Measurements from ENCODE around the gene SDK1. TPM values are rescaled to one million over a fixed set of nuclear protein-coding genes. Genes with fewer than 3 reads are reported as not detected.

SDK1 gene
- total RNA-seq, 3 donors from 2014 or later (not counting 1 experiment from before 2014, with no cell fraction given), result 0.05 to 0.11 TPM; not detected in 1

DNA sequence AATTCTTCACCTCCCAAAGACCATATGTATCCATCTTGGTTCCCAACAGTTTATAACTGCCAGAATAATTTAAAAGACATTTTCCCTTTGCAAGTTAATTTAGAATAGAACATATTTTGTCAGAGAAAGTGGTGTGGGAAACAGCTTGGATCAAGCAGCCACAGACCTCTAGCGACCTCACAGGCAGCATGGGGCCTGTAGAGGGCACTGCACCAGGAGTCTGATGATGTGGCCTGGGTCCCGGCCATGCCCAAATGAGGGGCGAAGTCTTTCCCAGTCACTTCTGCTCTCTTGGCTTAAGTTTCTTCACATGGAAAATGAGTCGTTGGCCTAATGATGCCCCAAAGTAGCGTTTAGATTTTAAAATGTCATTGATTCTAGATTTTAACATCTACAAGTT, 243.2 kb downstream of the SDK1 start:
- intact Hi-C loops (cut with micrococcal nuclease), result no loop called here
- Mint-ChIP-seq H3K27ac (no peak overlapping the region), H3K36me3 (no peaks in the 10 kb centered on the region), H3K4me3 (no peak overlapping the region), H3K27me3 (ENCODE audit: low read depth in 2 of 2) (peaks cover 23 to 48% of the 10 kb centered on the region in 2 donors), H3K4me1 (no peaks in the 10 kb centered on the region), H3K9me3 (no peaks in the 10 kb centered on the region)
- TF ChIP-seq, protein P1, sequence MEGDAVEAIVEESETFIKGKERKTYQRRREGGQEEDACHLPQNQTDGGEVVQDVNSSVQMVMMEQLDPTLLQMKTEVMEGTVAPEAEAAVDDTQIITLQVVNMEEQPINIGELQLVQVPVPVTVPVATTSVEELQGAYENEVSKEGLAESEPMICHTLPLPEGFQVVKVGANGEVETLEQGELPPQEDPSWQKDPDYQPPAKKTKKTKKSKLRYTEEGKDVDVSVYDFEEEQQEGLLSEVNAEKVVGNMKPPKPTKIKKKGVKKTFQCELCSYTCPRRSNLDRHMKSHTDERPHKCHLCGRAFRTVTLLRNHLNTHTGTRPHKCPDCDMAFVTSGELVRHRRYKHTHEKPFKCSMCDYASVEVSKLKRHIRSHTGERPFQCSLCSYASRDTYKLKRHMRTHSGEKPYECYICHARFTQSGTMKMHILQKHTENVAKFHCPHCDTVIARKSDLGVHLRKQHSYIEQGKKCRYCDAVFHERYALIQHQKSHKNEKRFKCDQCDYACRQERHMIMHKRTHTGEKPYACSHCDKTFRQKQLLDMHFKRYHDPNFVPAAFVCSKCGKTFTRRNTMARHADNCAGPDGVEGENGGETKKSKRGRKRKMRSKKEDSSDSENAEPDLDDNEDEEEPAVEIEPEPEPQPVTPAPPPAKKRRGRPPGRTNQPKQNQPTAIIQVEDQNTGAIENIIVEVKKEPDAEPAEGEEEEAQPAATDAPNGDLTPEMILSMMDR (IDR thresholded peaks at IDR 0.05), result no peak
- Histone ChIP-seq H3K4me1 (ENCODE audit: control insufficient read depth, insufficient read depth, low read length) (no peaks in the 10 kb centered on the region), H3K27me3 (ENCODE audit: control insufficient read depth, insufficient read depth, low read length) (peaks cover 5% of the 10 kb centered on the region), H3K4me3 (ENCODE audit: low read length) (no peak overlapping the region), H3K27ac (ENCODE audit: low read length) (no peak overlapping the region), H3K9me3 (ENCODE audit: control insufficient read depth, insufficient read depth, low read length) (no peaks in the 10 kb centered on the region), H3K36me3 (ENCODE audit: control insufficient read depth, insufficient read depth, low read length) (no peaks in the 10 kb centered on the region)
- DNase-seq (no peak), ATAC-seq (no peak)
- 84% methylated on average over 5 of the region's 5 CpGs for WGBS (ENCODE audit: insufficient coverage)

DNA sequence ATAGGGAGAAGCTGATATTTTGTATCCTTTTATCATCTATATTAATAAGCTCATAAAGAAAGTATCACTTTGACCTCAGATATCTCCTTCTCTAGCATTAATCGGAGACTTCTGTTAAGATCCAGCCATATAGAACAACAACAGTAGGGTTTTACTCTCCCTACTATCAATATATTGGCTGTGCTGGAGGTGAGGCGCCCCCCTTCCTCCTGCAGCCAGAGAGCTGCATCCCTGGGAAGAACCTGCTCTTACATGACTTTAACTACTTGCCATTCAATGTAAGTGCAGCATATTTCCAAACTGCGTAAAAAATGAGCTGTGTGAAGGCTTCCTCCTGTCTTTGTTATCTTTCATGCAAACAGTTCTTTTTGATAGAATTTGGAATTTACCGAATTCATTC, 247.8 kb downstream of the SDK1 start:
- WGBS (ENCODE audit: insufficient coverage), result 90% methylated on average over 4 of the region's 4 CpGs
- no peaks in the 10 kb centered on the region for H3K9me3 ChIP-seq (ENCODE audit: control insufficient read depth, insufficient read depth, low read length)
- H3K27me3 ChIP-seq (ENCODE audit: control insufficient read depth, insufficient read depth, low read length), result peaks cover 13% of the 10 kb centered on the region
- Mint-ChIP-seq H3K9me3 (no peaks in the 10 kb centered on the region), H3K27ac (no peak overlapping the region), H3K4me1 (no peaks in the 10 kb centered on the region), H3K36me3 (no peaks in the 10 kb centered on the region), H3K4me3 (no peak overlapping the region), H3K27me3 (ENCODE audit: low read depth in 2 of 2) (peaks cover 26 to 46% of the 10 kb centered on the region in 2 donors)
- H3K4me1 ChIP-seq (ENCODE audit: control insufficient read depth, insufficient read depth, low read length), result no peaks in the 10 kb centered on the region
- no peak for ATAC-seq
- H3K36me3 ChIP-seq (ENCODE audit: control insufficient read depth, insufficient read depth, low read length), result no peaks in the 10 kb centered on the region
- H3K27ac ChIP-seq (ENCODE audit: low read length), result no peak overlapping the region
- DNase-seq, result no peak
- TF ChIP-seq, protein P1 (IDR thresholded peaks at IDR 0.05), result no peak
- no peak overlapping the region for H3K4me3 ChIP-seq (ENCODE audit: low read length)
- intact Hi-C loops (cut with micrococcal nuclease), result no loop called here

DNA sequence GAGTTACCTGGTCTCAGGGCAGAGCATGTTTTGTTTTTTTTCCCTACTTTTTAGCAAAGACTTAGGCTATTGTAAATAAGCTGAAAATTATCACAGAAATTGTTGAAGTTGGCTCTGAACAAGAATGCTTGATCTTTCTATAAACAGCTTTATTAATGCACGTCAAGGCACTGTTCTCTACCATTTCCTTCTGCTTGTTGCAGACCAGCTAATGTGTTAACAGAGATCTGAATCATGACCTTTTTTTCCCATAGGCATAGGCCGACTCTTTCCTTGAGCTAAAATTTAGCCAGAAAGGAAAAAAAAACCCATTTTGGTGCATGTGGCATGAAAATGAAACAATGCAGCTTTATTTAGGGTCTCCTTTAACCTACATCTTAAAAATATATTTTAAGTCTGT, 248.5 kb downstream of the SDK1 start:
- Histone ChIP-seq H3K4me3 (ENCODE audit: low read length) (no peak overlapping the region), H3K9me3 (ENCODE audit: control insufficient read depth, insufficient read depth, low read length) (no peaks in the 10 kb centered on the region), H3K4me1 (ENCODE audit: control insufficient read depth, insufficient read depth, low read length) (no peaks in the 10 kb centered on the region), H3K36me3 (ENCODE audit: control insufficient read depth, insufficient read depth, low read length) (no peaks in the 10 kb centered on the region), H3K27ac (ENCODE audit: low read length) (no peak overlapping the region), H3K27me3 (ENCODE audit: control insufficient read depth, insufficient read depth, low read length) (peaks cover 13% of the 10 kb centered on the region)
- Mint-ChIP-seq H3K4me1 (no peaks in the 10 kb centered on the region), H3K27me3 (ENCODE audit: low read depth in 2 of 2) (peaks cover 32 to 40% of the 10 kb centered on the region in 2 donors), H3K4me3 (no peak overlapping the region), H3K27ac (no peak overlapping the region), H3K9me3 (no peaks in the 10 kb centered on the region), H3K36me3 (no peaks in the 10 kb centered on the region)
- ATAC-seq (no peak), DNase-seq (no peak)
- WGBS (ENCODE audit: insufficient coverage), result 79% methylated on average over 2 of the region's 2 CpGs
- intact Hi-C loops (cut with micrococcal nuclease), result no loop called here
- TF ChIP-seq, protein P1 (IDR thresholded peaks at IDR 0.05), result no peak

DNA sequence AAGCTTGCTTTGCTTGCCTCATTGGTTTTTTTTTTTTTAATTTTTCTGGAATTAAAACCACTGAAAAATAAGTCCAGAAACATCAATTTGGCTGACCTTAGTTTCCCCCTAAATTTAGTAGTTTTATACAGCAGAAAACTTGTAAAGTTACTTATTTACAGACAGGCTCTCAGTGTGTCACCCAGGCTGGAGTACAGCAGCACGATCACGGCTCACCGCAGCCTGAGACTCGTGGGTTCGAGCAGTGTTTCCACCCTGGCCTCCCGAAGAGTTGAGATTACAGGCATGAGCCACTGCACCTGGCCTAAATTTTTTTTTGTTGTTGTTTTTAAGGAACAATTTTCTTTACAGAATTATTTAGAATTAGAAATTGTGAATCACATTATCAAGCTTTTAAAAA, 250.5 kb downstream of the SDK1 start:
- DNase-seq (no peak), ATAC-seq (no peak)
- H3K4me3 Mint-ChIP-seq, result no peak overlapping the region
- H3K27me3 ChIP-seq (ENCODE audit: control insufficient read depth, insufficient read depth, low read length), result peaks cover 13% of the 10 kb centered on the region
- no peak overlapping the region for H3K4me3 ChIP-seq (ENCODE audit: low read length)
- no peaks in the 10 kb centered on the region for H3K9me3 Mint-ChIP-seq
- WGBS (ENCODE audit: insufficient coverage), result 92% methylated on average over 5 of the region's 6 CpGs
- no peak overlapping the region for H3K27ac Mint-ChIP-seq
- no peaks in the 10 kb centered on the region for H3K9me3 ChIP-seq (ENCODE audit: control insufficient read depth, insufficient read depth, low read length)
- no peak overlapping the region for H3K27ac ChIP-seq (ENCODE audit: low read length)
- intact Hi-C loops (cut with micrococcal nuclease), result no loop called here
- peaks cover 31 to 50% of the 10 kb centered on the region in 2 donors for H3K27me3 Mint-ChIP-seq (ENCODE audit: low read depth in 2 of 2)
- TF ChIP-seq, protein P1 (IDR thresholded peaks at IDR 0.05), result no peak
- no peaks in the 10 kb centered on the region for H3K4me1 Mint-ChIP-seq
- no peaks in the 10 kb centered on the region for H3K4me1 ChIP-seq (ENCODE audit: control insufficient read depth, insufficient read depth, low read length)
- H3K36me3 ChIP-seq (ENCODE audit: control insufficient read depth, insufficient read depth, low read length), result no peaks in the 10 kb centered on the region
- no peaks in the 10 kb centered on the region for H3K36me3 Mint-ChIP-seq
